CD4-positive, alpha-beta T cell (primary cell): Measurements from ENCODE around the gene GSDME. TPM values are rescaled to one million over a fixed set of nuclear protein-coding genes. Genes with fewer than 3 reads are reported as not detected.

Experiments
- ATAC-seq: fragments of 200-7000 bp; cut with Tn5 transposase; one replicate; pipeline ENCODE4 v1.10.0; 2022; ENCODE audit warnings: mild to moderate bottlenecking; ENCODE audit not compliant: poor library complexity
- CTCF ChIA-PET: fragments of 350-600 bp; sonication (Branson Sonifier 250); formaldehyde crosslinking; loops from one replicate; lab custom pipeline; 2021; ENCODE audit warnings: antibody characterized with exemption, inconsistent platforms; lab: Charles Lee
- POLR2A ChIA-PET: fragments of 350-600 bp; sonication (Branson Sonifier 250); formaldehyde crosslinking; loops from one replicate; lab custom pipeline; 2021; ENCODE audit warnings: antibody characterized with exemption, inconsistent platforms; lab: Charles Lee
- DNase-seq, 14 experiments: peaks; one replicate each; pipeline ENCODE4 v3.0.0-alpha.2; 2013 to 2020; ENCODE audit warnings: mixed read lengths in 2 of 14
- H3K27ac ChIP-seq, 2 donors: one replicate each; pipeline versions ENCODE4 v1.5.1 to v1.7.0; 2013; ENCODE audit warnings: low read length in 2 of 2, low read depth in 1 of 2, mild to moderate bottlenecking in 1 of 2
- H3K27me3 ChIP-seq, 2 experiments: 1 replicate in 1 of 2; 2 replicates in 1 of 2; pipeline versions ENCODE4 v1.6.1 to v1.7.0; 2013; ENCODE audit warnings: low read length in 2 of 2, control low read depth in 1 of 2, mild to moderate bottlenecking in 1 of 2, moderate library complexity in 1 of 2; ENCODE audit not compliant: insufficient read depth in 2 of 2, control insufficient read depth in 1 of 2
- H3K36me3 ChIP-seq: one replicate; pipeline ENCODE4 v1.6.1; 2013; ENCODE audit warnings: low read length, control low read depth; ENCODE audit not compliant: insufficient read depth
- H3K4me1 ChIP-seq: one replicate; pipeline ENCODE4 v1.6.1; 2013; ENCODE audit warnings: low read length, control low read depth; ENCODE audit not compliant: insufficient read depth
- H3K4me3 ChIP-seq: one replicate; pipeline ENCODE4 v1.5.1; 2013; ENCODE audit warnings: mild to moderate bottlenecking, low read length, moderate library complexity
- H3K9me3 ChIP-seq, 2 experiments: 1 replicate in 1 of 2; 2 replicates in 1 of 2; pipeline versions ENCODE4 v1.6.1 to v1.7.0; 2013; ENCODE audit warnings: low read length in 2 of 2, mild to moderate bottlenecking in 2 of 2, control low read depth in 1 of 2, moderate library complexity in 1 of 2; ENCODE audit not compliant: control insufficient read depth in 1 of 2, insufficient read depth in 1 of 2
- H3K27ac Mint-ChIP-seq: one replicate; pipeline ENCODE4 v1.8.0; 2020; ENCODE audit warnings: mixed read lengths
- H3K27me3 Mint-ChIP-seq: one replicate; pipeline ENCODE4 v1.8.0; 2021; ENCODE audit warnings: mixed read lengths
- H3K36me3 Mint-ChIP-seq: one replicate; pipeline ENCODE4 v1.8.0; 2021; ENCODE audit warnings: low read depth, mixed read lengths
- H3K4me1 Mint-ChIP-seq: one replicate; pipeline ENCODE4 v1.8.0; 2021; ENCODE audit warnings: low read depth, mixed read lengths
- H3K4me3 Mint-ChIP-seq: one replicate; pipeline ENCODE4 v1.8.0; 2020; ENCODE audit warnings: mild to moderate bottlenecking, mixed read lengths
- H3K9me3 Mint-ChIP-seq: one replicate; pipeline ENCODE4 v1.8.0; 2020; ENCODE audit warnings: mixed read lengths
- CTCF ChIP-seq: fragments of 200-600 bp; IDR thresholded peaks from one replicate; pipeline ENCODE4 v1.8.0; 2022; ENCODE audit warnings: antibody characterized with exemption, mild to moderate bottlenecking
- intact Hi-C, 2 experiments: fragments of 100-400 bp; cut with DNase I in 1 of 2; cut with micrococcal nuclease in 1 of 2; formaldehyde crosslinking; loops; one replicate each; pipeline versions ENCODE4 v1.15.1 to v1.9.0; 2023 to 2025; cut with DNase I, micrococcal nuclease
- total RNA-seq, 174 experiments: library from RNA in 2 of 174; stranded (reverse) in 2 of 174; gene quantifications; one replicate each; pipeline ENCODE4 v1.2.3 and lab custom pipeline; 2021 to 2026

The GSDME gene
- total RNA-seq, 2 experiments from 2014 or later, result 0.19 TPM; not detected in 1

GRCh38 chr7:24707988-24708615, 49.2 kb downstream of the GSDME start:
- Histone ChIP-seq H3K27ac (no peak overlapping the region), H3K9me3 (no peaks in the 10 kb centered on the region), H3K36me3 (no peaks in the 10 kb centered on the region), H3K4me1 (no peaks in the 10 kb centered on the region), H3K4me3 (no peak overlapping the region), H3K27me3 (no peaks in the 10 kb centered on the region)
- ATAC-seq (no peak), DNase-seq (no peak)
- Mint-ChIP-seq H3K4me1 (no peaks in the 10 kb centered on the region), H3K4me3 (no peak overlapping the region), H3K36me3 (no peaks in the 10 kb centered on the region), H3K9me3 (no peaks in the 10 kb centered on the region), H3K27me3 (peaks cover 9% of the 10 kb centered on the region), H3K27ac (no peak overlapping the region)
- intact Hi-C loops, result no loop called here
- POLR2A ChIA-PET, result no interaction called here
- CTCF ChIA-PET, result no interaction called here
- TF ChIP-seq CTCF, result no peak

- Mint-ChIP-seq H3K9me3 (no peaks in the 10 kb centered on the region), H3K36me3 (no peaks in the 10 kb centered on the region), H3K4me3 (no peak overlapping the region), H3K27ac (no peak overlapping the region), H3K4me1 (no peaks in the 10 kb centered on the region), H3K27me3 (no peaks in the 10 kb centered on the region)
- intact Hi-C loops, result no loop called here
- DNase-seq (no peak), ATAC-seq (no peak)
- H3K4me1 ChIP-seq, result no peaks in the 10 kb centered on the region
- H3K4me3 ChIP-seq, result no peak overlapping the region
- ChIA-PET CTCF (no interaction called here), POLR2A (no interaction called here)
- no peaks in the 10 kb centered on the region for H3K9me3 ChIP-seq
- no peak overlapping the region for H3K27ac ChIP-seq
- H3K36me3 ChIP-seq, result no peaks in the 10 kb centered on the region
- no peaks in the 10 kb centered on the region for H3K27me3 ChIP-seq
- no peak for TF ChIP-seq CTCF
Observed at GRCh38 chr7:24706211-24707170, 50.8 kb downstream of the GSDME start.

- H3K4me3 Mint-ChIP-seq, result no peak overlapping the region
Observed at GRCh38 chr7:24705461-24705954, 51.8 kb downstream of the GSDME start.

More at GRCh38 chr7:24705461-24705954, 51.8 kb downstream of the GSDME start:
- no peak overlapping the region for H3K27ac Mint-ChIP-seq
- H3K4me3 ChIP-seq, result no peak overlapping the region
- no peaks in the 10 kb centered on the region for H3K27me3 Mint-ChIP-seq
- ChIA-PET CTCF (no interaction called here), POLR2A (no interaction called here)
- H3K27ac ChIP-seq, result no peak overlapping the region
- no peaks in the 10 kb centered on the region for H3K9me3 Mint-ChIP-seq
- H3K27me3 ChIP-seq, result no peaks in the 10 kb centered on the region
- H3K4me1 ChIP-seq, result no peaks in the 10 kb centered on the region
- TF ChIP-seq CTCF, result no peak
- H3K36me3 ChIP-seq, result no peaks in the 10 kb centered on the region
- H3K9me3 ChIP-seq, result no peaks in the 10 kb centered on the region
- intact Hi-C loops, result no loop called here
- ATAC-seq (no peak), DNase-seq (no peak)
- H3K36me3 Mint-ChIP-seq, result no peaks in the 10 kb centered on the region
- H3K4me1 Mint-ChIP-seq, result no peaks in the 10 kb centered on the region
